Measurements from ENCODE around the gene INSRR. TPM values are rescaled to one million over a fixed set of nuclear protein-coding genes. Genes with fewer than 3 reads are reported as not detected.

Gene INSRR
- total RNA-seq, 1 donor from 2014 or later, result 0.45 TPM

DNA sequence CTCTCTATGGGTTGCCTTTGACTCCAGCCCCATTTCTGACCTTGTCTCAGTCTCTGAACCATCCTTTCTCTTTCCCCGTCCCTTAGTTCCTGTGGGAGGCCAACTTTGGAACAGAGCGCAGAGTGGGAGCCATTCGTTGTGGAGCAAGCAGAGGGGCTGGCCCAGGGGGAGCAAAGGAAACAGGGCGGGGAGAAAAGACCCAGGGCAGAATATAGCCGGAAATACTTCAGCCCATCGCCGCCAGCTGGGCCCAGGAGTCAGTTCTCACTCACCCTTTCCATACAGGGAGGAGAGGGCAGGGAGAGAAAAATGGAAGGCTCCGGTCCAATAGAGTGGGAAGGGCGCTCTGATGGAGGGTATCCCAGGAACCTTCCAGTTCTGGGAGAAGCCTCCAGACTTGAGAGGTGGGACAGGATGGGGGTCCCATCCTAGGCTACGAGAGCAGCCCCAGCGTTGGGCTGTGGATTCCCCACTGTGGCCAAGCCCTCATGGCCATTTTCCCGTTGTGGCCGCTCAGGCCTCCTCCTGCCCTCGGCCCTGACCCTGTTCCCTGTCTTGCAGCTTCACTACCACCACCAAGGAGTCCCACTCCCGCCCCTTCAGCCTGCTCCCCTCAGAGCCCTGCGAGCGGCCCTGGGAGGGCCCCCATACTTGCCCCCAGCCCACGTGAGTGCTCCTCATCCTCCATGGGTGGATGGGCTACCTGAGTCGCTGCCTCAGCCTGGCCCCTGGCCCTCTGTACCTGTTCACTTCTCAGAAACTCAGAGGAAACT lies 45.5 kb upstream of the INSRR start:
- TF ChIP-seq CTCF (IDR thresholded peaks at IDR 0.05; ENCODE audit: unreplicated experiment), result no peak
- Mint-ChIP-seq H3K4me1 (peaks cover 13% of the 10 kb centered on the region), H3K36me3 (no peaks in the 10 kb centered on the region), H3K9me3 (no peaks in the 10 kb centered on the region), H3K27ac (no peak overlapping the region), H3K27me3 (ENCODE audit: low read depth) (no peaks in the 10 kb centered on the region), H3K4me3 (no peak overlapping the region)
- no peak for DNase-seq (ENCODE audit: low spot score in 2 of 2, unreplicated experiment in 2 of 2)

- Mint-ChIP-seq H3K9me3 (no peaks in the 10 kb centered on the region), H3K4me1 (peaks cover 15% of the 10 kb centered on the region), H3K27ac (no peak overlapping the region), H3K4me3 (no peak overlapping the region), H3K27me3 (ENCODE audit: low read depth) (no peaks in the 10 kb centered on the region), H3K36me3 (no peaks in the 10 kb centered on the region)
- no peak for DNase-seq (ENCODE audit: low spot score in 2 of 2, unreplicated experiment in 2 of 2)
- no peak for TF ChIP-seq CTCF (IDR thresholded peaks at IDR 0.05; ENCODE audit: unreplicated experiment)
Measured at GRCh38 chr1:156903328-156904091, 44.6 kb upstream of the INSRR start.

- TF ChIP-seq CTCF (IDR thresholded peaks at IDR 0.05; ENCODE audit: unreplicated experiment), result no peak
- H3K9me3 Mint-ChIP-seq, result no peaks in the 10 kb centered on the region
- H3K4me3 Mint-ChIP-seq, result no peak overlapping the region
- H3K27me3 Mint-ChIP-seq (ENCODE audit: low read depth), result no peaks in the 10 kb centered on the region
- peak overlapping the region; percentile 34 for H3K27ac Mint-ChIP-seq
- peaks cover 23% of the 10 kb centered on the region for H3K4me1 Mint-ChIP-seq
- DNase-seq (ENCODE audit: low spot score in 2 of 2, unreplicated experiment in 2 of 2), result no peak
- no peaks in the 10 kb centered on the region for H3K36me3 Mint-ChIP-seq
Measured at GRCh38 chr1:156901966-156902915, 43.3 kb upstream of the INSRR start.

GRCh38 chr1:156901590-156901900 lies 42.6 kb upstream of the INSRR start:
- Mint-ChIP-seq H3K27me3 (ENCODE audit: low read depth) (no peaks in the 10 kb centered on the region), H3K4me3 (no peak overlapping the region), H3K36me3 (no peaks in the 10 kb centered on the region), H3K27ac (peak overlapping the region; percentile 7), H3K9me3 (no peaks in the 10 kb centered on the region), H3K4me1 (peaks cover 30% of the 10 kb centered on the region)
- no peak for DNase-seq (ENCODE audit: low spot score in 2 of 2, unreplicated experiment in 2 of 2)
- TF ChIP-seq CTCF (IDR thresholded peaks at IDR 0.05; ENCODE audit: unreplicated experiment), result no peak

DNA sequence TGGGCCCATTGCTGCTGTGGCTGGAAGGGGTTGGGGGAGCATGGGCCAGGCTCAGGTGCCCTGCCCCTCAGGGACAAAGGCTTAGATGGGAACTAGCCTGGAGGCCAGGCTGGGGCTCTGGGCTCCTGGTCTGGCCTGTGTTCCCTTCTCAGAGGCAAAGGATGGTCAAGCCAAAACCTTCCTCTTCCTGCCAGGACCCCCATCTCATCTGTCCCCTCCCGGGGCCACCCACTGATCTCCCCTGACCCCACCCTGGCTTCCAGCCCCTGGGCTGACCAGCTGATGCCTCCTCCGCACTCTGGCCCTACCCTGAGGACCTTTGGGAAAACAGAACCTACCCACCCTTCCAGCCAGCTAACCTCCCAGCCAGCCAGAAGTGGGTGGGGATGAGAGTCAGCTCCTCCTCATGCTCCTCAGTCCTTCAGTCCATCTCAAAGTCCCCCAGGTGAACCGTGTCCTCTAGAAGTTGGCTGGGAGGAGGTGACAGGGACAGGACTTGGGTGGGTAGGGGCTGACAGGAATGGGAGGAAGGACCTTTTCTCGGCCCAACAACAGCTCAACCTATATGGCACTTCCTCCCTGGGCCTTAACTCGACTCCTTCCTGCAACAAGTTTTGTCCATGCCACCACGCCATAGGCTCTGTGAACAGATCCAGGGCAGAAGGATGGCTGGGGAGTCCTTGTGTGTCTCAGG lies 42.1 kb upstream of the INSRR start:
- Mint-ChIP-seq H3K27ac (peak overlapping the region; percentile 7), H3K36me3 (no peaks in the 10 kb centered on the region), H3K4me3 (no peak overlapping the region), H3K9me3 (no peaks in the 10 kb centered on the region), H3K27me3 (ENCODE audit: low read depth) (no peaks in the 10 kb centered on the region), H3K4me1 (peaks cover 35% of the 10 kb centered on the region)
- DNase-seq (ENCODE audit: low spot score in 2 of 2, unreplicated experiment in 2 of 2), result no peak
- no peak for TF ChIP-seq CTCF (IDR thresholded peaks at IDR 0.05; ENCODE audit: unreplicated experiment)

Data from mesothelial cell of epicardium (in vitro differentiated cells).